ENCODE measurements around the gene GAB3. TPM values are rescaled to one million over a fixed set of nuclear protein-coding genes. Genes with fewer than 3 reads are reported as not detected.

The GAB3 gene
- total RNA-seq, 1 experiment from 2014 or later: 0.69 TPM

GRCh38 chrX:154791939-154792338 lies 41.1 kb upstream of the GAB3 start:
- CTCF ChIA-PET: no interaction called here
- no peaks in the 10 kb centered on the region for H4K20me1 ChIP-seq (ENCODE audit: insufficient read depth)
- peaks cover 5 to 7% of the 10 kb centered on the region in 2 experiments for H3K4me1 ChIP-seq (ENCODE audit: control insufficient read depth in 1 of 2, insufficient read depth in 2 of 2, low read length in 2 of 2)
- no peak overlapping the region for H2AFZ ChIP-seq (ENCODE audit: low read depth, low read length, poor library complexity, severe bottlenecking)
- DNase-seq (ENCODE audit: low read depth, low spot score) (no peak), ATAC-seq (no peak)
- H3K36me3 ChIP-seq (ENCODE audit: control insufficient read depth in 1 of 2, insufficient read depth in 2 of 2, low read length in 2 of 2): no peaks in the 10 kb centered on the region
- POLR2A ChIA-PET: no interaction called here
- RAD21 ChIA-PET (ENCODE audit: low non-redundant PET in 1 of 2, low total read pairs in 2 of 2, uncharacterized antibody in 2 of 2, unreplicated experiment in 2 of 2): no interaction called here
- BruUV-seq (replicated peaks): no TSS peak
- H3K27me3 ChIP-seq (ENCODE audit: insufficient read depth, low read length): no peaks in the 10 kb centered on the region
- no peak overlapping the region for H3K4me3 ChIP-seq (replicated peaks in 1 of 2; ENCODE audit: low read depth in 1 of 2, low read length in 2 of 2)
- no peak overlapping the region for H3K27ac ChIP-seq (ENCODE audit: low read depth, low read length)
- no peak overlapping the region for H3K4me2 ChIP-seq (ENCODE audit: low read length)
- TF ChIP-seq SRF (IDR thresholded peaks at IDR 0.05; ENCODE audit: low read depth) (no peak), FOSL1 (IDR thresholded peaks at IDR 0.05; ENCODE audit: low read depth) (no peak), ATF3 (IDR thresholded peaks at IDR 0.05) (no peak), YY1 (IDR thresholded peaks at IDR 0.05; ENCODE audit: extremely low read depth, insufficient replicate concordance, low read depth, low read length) (no peak), EZH2 (IDR thresholded peaks at IDR 0.05) (no peak), POLR2AphosphoS5 (IDR thresholded peaks at IDR 0.05; ENCODE audit: low read depth, low read length) (no peak), POLR2A (IDR thresholded peaks at IDR 0.05; ENCODE audit: borderline replicate concordance, extremely low read depth, insufficient read depth, insufficient read length) (no peak), EGR1 (IDR thresholded peaks at IDR 0.05; ENCODE audit: low read depth) (no peak), SP1 (IDR thresholded peaks at IDR 0.05; ENCODE audit: low read depth) (no peak), EZH2phosphoT487 (IDR thresholded peaks at IDR 0.05; ENCODE audit: borderline replicate concordance) (no peak), JUND (IDR thresholded peaks at IDR 0.05) (no peak), RAD21 (IDR thresholded peaks at IDR 0.05; ENCODE audit: low read depth) (no peak), SIN3A (IDR thresholded peaks at IDR 0.05; ENCODE audit: low read depth) (no peak), ELF1 (IDR thresholded peaks at IDR 0.05; ENCODE audit: borderline replicate concordance, low read depth) (no peak), CBX3 (IDR thresholded peaks at IDR 0.05; ENCODE audit: low read depth) (no peak), REST (IDR thresholded peaks at IDR 0.05; ENCODE audit: low read depth) (no peak), CEBPB (IDR thresholded peaks at IDR 0.05; ENCODE audit: low read depth) (no peak), ZFX (IDR thresholded peaks at IDR 0.05) (no peak), TCF7L2 (IDR thresholded peaks at IDR 0.05; ENCODE audit: borderline replicate concordance, extremely low read depth, insufficient read depth, insufficient read length) (no peak)
- TF ChIP-seq, protein P1, sequence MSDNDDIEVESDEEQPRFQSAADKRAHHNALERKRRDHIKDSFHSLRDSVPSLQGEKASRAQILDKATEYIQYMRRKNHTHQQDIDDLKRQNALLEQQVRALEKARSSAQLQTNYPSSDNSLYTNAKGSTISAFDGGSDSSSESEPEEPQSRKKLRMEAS (IDR thresholded peaks at IDR 0.05): no peak
- intact Hi-C loops (cut with micrococcal nuclease): no loop called here
- no peaks in the 10 kb centered on the region for H3K79me2 ChIP-seq (ENCODE audit: insufficient read depth, low read length)
- H3K9me3 ChIP-seq (ENCODE audit: control insufficient read depth in 1 of 2, insufficient read depth in 1 of 2, low read depth in 1 of 2, low read length in 2 of 2): no peaks in the 10 kb centered on the region
- no peak overlapping the region for H3K9ac ChIP-seq (ENCODE audit: low read length)
- H3K9me2 ChIP-seq (ENCODE audit: insufficient read depth): no peaks in the 10 kb centered on the region

Measured in HCT116 (cell line).